Measurements from ENCODE around the gene FAM168B.

The FAM168B gene

DNA sequence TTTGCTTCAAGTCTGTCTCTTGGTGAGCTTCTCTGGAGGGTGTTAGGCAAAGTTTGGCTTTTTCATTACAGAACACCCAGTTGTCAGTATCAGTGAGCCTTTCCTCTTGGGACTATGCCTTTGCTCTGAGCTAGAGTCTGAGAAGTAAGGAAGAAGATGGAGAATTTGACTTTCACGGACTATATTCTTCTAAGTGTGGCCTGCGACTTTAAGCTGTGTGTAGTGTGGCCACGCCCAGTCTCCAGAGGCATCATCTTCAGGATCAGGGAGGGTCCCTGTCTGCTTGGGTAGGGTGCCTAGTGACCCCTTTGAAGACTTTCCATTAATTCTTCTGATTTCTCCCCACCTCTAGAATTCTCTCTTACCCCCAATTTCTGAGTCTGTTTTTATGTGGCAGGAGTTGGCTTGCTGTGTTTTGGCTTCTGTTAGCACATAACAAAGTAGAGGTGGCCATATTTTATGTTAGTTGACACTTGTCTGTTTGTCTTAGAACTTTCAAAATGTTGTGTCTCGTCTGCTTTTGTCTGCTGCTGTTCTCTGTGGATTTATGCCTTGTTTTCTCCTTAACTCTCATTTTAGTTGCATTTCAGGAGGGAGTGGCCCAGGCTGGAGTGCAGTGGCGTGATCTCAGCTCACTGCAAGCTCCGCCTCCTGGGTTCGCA is 20.4 kb upstream of the FAM168B start:
- TF ChIP-seq, protein P1, sequence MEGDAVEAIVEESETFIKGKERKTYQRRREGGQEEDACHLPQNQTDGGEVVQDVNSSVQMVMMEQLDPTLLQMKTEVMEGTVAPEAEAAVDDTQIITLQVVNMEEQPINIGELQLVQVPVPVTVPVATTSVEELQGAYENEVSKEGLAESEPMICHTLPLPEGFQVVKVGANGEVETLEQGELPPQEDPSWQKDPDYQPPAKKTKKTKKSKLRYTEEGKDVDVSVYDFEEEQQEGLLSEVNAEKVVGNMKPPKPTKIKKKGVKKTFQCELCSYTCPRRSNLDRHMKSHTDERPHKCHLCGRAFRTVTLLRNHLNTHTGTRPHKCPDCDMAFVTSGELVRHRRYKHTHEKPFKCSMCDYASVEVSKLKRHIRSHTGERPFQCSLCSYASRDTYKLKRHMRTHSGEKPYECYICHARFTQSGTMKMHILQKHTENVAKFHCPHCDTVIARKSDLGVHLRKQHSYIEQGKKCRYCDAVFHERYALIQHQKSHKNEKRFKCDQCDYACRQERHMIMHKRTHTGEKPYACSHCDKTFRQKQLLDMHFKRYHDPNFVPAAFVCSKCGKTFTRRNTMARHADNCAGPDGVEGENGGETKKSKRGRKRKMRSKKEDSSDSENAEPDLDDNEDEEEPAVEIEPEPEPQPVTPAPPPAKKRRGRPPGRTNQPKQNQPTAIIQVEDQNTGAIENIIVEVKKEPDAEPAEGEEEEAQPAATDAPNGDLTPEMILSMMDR (IDR thresholded peaks at IDR 0.05; ENCODE audit: borderline replicate concordance, insufficient read depth, low read depth, low read length): no peak
- no peak overlapping the region for H3K4me3 ChIP-seq (ENCODE audit: low read depth, low read length)

DNA sequence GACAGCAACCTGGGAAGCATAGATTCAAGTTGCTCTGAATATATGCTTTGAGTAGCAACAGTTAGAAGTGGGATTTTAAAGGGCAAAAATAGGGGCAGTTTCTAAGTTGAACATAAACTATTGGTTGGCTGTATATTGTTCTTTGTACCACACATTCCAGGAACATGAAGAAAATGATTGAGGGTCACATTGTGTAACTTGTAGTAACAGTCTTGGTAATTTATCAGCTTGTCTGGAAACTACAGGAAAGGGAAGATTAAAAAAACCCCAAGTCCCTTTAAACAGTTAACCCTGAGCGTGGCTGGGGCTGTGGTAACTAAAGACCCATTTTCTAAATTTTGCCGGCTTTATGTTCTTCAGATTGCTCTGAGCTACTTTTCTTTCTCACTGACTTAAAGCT is 19.3 kb upstream of the FAM168B start:
- H3K4me3 ChIP-seq (ENCODE audit: low read depth, low read length): no peak overlapping the region
- TF ChIP-seq, protein P1 (IDR thresholded peaks at IDR 0.05; ENCODE audit: borderline replicate concordance, insufficient read depth, low read depth, low read length): no peak

DNA sequence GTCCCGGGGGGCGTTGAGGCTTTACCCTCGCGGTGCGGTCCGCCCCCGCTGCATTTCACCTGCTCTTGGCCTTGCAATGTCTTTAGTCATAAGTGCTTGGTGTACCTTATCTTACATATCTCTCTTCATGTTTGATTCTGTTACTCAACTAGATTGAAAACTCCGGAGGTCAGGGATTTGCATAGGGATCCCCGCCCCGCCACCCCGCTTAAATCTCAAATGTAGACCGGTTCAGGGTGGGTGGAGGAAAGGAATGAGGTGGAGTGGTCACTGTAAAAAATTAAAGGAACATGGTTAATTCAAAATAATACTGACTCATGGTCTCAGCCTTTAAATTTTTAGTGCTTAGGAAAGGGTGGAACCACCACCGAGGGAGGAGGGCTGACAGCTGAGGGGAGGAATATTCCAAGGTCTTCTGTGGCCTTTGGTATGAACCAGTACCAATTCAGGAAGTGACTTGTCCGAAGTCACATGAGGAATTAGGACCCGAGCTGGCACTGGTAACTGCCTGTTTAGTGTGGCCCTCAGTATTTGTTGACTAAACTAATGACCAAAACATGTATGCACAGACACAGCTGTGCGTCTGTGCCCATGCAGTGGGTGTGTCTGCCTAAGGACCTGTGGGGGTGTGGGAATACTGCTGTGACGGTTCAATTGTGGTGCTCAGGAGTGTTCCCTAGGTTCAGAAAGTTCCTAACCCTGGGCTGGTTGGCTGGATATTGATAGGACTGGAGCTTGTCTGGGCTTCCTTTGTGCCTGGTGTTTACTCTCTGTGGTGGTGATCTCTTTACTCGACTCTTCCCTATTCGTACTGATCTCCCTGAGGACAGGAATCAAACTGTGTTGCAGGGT is 12.9 kb upstream of the FAM168B start:
- peak overlapping the region; percentile 67 for H3K4me3 ChIP-seq (ENCODE audit: low read depth, low read length)
- TF ChIP-seq, protein P1 (IDR thresholded peaks at IDR 0.05; ENCODE audit: borderline replicate concordance, insufficient read depth, low read depth, low read length): no peak

DNA sequence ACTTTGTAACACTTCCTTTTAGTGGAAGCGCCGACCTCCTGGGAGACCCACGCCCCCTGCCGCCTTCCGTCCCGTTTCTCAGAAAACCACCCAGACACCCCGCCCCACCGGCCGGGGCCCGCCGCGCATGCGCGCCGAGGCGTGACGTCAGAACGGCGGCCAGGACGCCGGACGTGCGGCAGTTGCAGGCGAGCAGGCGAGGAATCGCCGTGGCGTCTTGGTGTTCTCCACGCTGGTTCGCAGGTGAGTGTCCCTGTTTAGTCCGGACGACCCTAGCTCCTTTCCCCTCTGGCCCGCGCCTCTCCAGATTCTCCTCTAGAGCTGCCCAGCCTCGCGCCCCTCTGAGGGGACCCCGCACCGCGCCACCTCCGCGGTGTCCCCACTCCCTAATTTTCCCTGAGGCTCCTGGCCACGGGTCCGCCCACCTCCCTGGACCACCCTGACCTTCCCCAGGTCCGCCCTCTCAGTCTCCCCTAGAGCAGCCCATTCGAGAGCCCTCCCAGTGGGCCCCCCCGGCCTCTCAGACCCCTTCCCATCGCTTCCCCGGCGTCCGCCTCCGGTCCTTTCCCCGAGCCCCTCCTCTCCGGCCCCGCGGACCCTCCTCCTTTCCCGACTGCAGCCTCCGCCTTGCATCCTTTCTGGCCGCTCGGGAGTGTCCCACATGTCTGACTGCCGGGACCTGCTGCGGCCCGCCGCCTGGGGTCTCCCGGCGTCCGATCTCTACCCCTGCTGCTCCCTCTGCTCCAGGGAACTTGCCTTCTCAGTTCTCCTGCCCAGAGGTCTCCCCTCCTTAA is 12.1 kb upstream of the FAM168B start, which contains the start of gene PLEKHB2:
TSS of gene PLEKHB2 (plus strand) at position 181 of the 794 bp plus-strand sequence. CDS start 15,606 bp downstream, outside the sequence.
- peak within 1 kb of the TSS; percentile 67 for H3K4me3 ChIP-seq (ENCODE audit: low read depth, low read length)
- TF ChIP-seq, protein P1 (IDR thresholded peaks at IDR 0.05; ENCODE audit: borderline replicate concordance, insufficient read depth, low read depth, low read length): no peak

DNA sequence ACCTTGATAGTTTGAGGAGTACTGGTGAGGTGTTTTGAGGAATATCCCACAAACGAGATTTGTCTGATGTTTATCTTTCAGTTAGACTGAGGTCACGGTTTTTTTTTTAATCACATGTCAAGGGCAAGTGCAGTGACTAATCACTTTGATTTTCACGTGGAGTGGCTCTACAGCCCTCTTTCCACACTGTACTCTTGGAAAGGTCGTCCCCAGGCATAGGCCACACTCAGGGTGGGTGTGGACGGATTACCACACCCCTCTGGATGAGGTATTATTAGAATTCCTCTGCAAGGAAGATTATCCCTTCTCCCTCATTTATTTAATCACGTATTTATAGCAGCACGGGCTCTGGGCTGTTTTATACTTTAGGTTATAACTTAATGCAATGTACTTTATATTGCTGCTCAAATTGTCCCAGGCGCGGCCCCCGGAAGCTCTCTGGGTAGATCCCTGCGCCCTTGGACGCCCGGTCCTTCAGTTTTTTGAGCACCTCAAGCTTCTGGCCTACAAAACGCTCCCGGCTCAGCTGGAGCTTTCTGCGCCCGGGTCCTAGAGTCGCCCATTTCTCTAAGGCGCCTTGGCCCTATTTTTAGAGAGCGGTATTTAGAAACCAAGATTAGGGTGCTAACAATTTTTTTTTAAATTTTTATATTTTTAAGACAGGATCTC is 11.4 kb upstream of the FAM168B start:
- peak overlapping the region; percentile 67 for H3K4me3 ChIP-seq (ENCODE audit: low read depth, low read length)
- TF ChIP-seq, protein P1 (IDR thresholded peaks at IDR 0.05; ENCODE audit: borderline replicate concordance, insufficient read depth, low read depth, low read length): no peak

DNA sequence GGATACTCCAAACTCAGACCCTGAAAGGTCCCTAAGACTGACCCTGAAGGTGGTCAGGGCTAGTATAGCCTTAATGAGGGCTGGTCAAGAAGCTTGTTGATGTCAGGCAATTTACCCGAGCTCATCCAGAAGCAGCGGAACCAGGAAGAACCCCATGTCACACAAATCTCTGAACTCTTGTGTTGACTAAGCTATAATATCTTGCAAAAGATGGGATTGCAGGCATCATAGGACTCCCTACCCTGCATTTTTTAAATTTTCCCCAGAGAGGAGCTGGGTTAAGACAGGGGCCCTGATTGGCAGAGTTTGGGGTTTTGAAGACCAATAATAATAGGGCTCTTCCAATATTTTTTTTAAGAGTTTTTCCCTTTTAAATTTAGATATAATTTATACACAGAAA is 9.9 kb upstream of the FAM168B start:
- H3K4me3 ChIP-seq (ENCODE audit: low read depth, low read length): no peak overlapping the region
- TF ChIP-seq, protein P1 (IDR thresholded peaks at IDR 0.05; ENCODE audit: borderline replicate concordance, insufficient read depth, low read depth, low read length): no peak
